ENCODE results near the gene ANKRD2.
"Not testable (repeated sequence)": the region's sequence is repeated elsewhere in the genome, so short reads cannot be mapped to it uniquely, and the experiment has no call there.

Gene ANKRD2

GRCh38 chr10:97560731-97561381 is 11.7 kb upstream of the ANKRD2 start:
- not testable (repeated sequence) for H3K4me2 ChIP-seq; H3K9ac ChIP-seq; H3K27me3 ChIP-seq (ENCODE audit: insufficient read depth, low read depth); H3K79me2 ChIP-seq (ENCODE audit: insufficient read depth, low read depth); H4K20me1 ChIP-seq (ENCODE audit: insufficient read depth); H2AFZ ChIP-seq (ENCODE audit: low read depth); H3K27ac ChIP-seq; H3K36me3 ChIP-seq (ENCODE audit: insufficient read depth); H3K4me3 ChIP-seq (IDR thresholded peaks at IDR 0.05; ENCODE audit: insufficient read depth, low read depth, low read length); H3K4me1 ChIP-seq (ENCODE audit: low read depth, poor library complexity, severe bottlenecking)

DNA sequence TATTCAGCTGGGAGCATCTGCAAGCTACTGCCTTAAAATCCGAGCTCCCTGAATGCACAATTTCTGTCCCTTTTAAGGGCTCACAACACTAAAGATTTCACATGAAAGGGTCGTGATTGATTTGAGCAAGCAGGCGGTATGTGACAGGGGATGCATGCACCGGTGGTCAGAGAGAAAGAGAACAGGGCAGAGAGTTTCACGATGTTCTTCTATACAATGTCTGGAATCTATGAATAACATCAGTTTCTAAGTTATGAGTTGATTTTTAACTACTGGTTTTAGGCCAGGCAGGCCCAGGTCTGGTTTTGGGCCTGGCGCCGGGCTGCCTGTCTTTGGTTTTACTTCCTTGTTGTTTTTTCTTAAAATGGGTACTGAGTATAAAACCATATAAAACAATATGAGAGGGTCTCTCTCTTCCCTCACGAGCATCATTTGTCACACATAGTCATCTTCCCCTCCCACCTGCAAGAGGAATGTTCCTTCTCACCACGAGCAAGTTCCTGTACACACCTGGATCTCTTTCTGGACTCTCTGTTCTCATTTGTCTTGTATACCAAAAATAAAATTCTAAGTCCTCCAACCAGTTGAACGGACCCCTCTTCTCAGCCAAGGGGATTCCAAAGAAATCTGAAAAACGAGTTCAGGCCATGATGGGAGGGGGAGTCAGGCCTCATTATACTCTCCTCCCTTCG is 11.0 kb upstream of the ANKRD2 start:
- H2AFZ ChIP-seq (ENCODE audit: low read depth); H3K4me2 ChIP-seq; H3K27me3 ChIP-seq (ENCODE audit: insufficient read depth, low read depth); H4K20me1 ChIP-seq (ENCODE audit: insufficient read depth); H3K4me3 ChIP-seq (IDR thresholded peaks at IDR 0.05; ENCODE audit: insufficient read depth, low read depth, low read length); H3K4me1 ChIP-seq (ENCODE audit: low read depth, poor library complexity, severe bottlenecking); H3K9ac ChIP-seq; H3K36me3 ChIP-seq (ENCODE audit: insufficient read depth); H3K79me2 ChIP-seq (ENCODE audit: insufficient read depth, low read depth); H3K27ac ChIP-seq: not testable (repeated sequence)

DNA sequence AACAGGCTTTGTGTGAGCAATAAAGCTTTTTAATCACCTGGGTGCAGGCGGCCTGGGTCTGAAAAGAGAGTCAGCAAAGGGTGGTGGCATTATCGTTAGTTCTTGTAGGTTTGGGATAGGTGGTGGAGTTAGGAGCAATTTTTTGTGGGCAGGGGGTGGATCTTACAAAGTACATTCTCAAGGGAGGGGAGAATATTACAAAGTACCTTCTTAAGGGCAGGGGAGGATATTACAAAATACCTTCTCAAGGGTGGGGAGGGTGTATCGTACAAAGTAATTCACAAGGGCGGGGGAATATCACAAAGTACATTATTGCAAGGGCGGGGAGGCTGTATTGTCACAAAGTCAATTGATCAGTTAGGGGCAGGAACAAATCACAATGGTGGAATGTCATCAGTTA is 10.2 kb upstream of the ANKRD2 start:
- H3K4me3 ChIP-seq (IDR thresholded peaks at IDR 0.05; ENCODE audit: insufficient read depth, low read depth, low read length); H3K4me2 ChIP-seq; H3K4me1 ChIP-seq (ENCODE audit: low read depth, poor library complexity, severe bottlenecking); H3K79me2 ChIP-seq (ENCODE audit: insufficient read depth, low read depth); H3K36me3 ChIP-seq (ENCODE audit: insufficient read depth); H3K9ac ChIP-seq; H2AFZ ChIP-seq (ENCODE audit: low read depth); H3K27ac ChIP-seq; H3K27me3 ChIP-seq (ENCODE audit: insufficient read depth, low read depth); H4K20me1 ChIP-seq (ENCODE audit: insufficient read depth): not testable (repeated sequence)

GRCh38 chr10:97563337-97563736 is 9.2 kb upstream of the ANKRD2 start:
- Histone ChIP-seq H3K36me3 (ENCODE audit: insufficient read depth) (no peaks in the 10 kb centered on the region), H3K9ac (no peak overlapping the region), H3K27me3 (ENCODE audit: insufficient read depth, low read depth) (no peaks in the 10 kb centered on the region), H4K20me1 (ENCODE audit: insufficient read depth) (no peaks in the 10 kb centered on the region), H2AFZ (ENCODE audit: low read depth) (no peak overlapping the region), H3K4me1 (ENCODE audit: low read depth, poor library complexity, severe bottlenecking) (no peaks in the 10 kb centered on the region), H3K79me2 (ENCODE audit: insufficient read depth, low read depth) (no peaks in the 10 kb centered on the region), H3K4me2 (no peak overlapping the region), H3K4me3 (IDR thresholded peaks at IDR 0.05; ENCODE audit: insufficient read depth, low read depth, low read length) (no peak overlapping the region), H3K27ac (no peak overlapping the region)
- TF ChIP-seq CTCF (conservative IDR thresholded peaks at IDR 0.05; ENCODE audit: low read depth, low read length): no peak

DNA sequence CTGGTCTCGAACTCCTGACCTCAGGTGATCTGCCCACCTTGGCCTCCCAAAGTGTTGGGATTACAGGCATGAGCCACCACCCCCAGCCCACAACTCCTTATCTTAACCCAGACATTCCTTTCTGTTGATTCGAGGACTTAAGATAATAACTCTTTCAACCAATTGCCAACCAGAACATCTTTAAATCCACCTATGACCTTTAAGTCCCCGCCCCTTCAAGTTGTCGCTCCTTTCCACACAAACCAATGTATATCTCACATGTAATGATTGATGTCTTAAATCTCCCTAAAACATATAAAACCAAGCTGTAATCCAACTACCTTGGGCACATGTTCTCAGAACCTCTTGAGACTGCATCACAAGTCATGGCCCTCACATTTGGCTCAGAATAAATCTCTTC is 7.8 kb upstream of the ANKRD2 start:
- H3K4me2 ChIP-seq: no peak overlapping the region
- TF ChIP-seq CTCF (conservative IDR thresholded peaks at IDR 0.05; ENCODE audit: low read depth, low read length): no peak
- no peak overlapping the region for H2AFZ ChIP-seq (ENCODE audit: low read depth)
- no peak overlapping the region for H3K4me3 ChIP-seq (IDR thresholded peaks at IDR 0.05; ENCODE audit: insufficient read depth, low read depth, low read length)
- no peaks in the 10 kb centered on the region for H3K36me3 ChIP-seq (ENCODE audit: insufficient read depth)
- H3K27me3 ChIP-seq (ENCODE audit: insufficient read depth, low read depth): no peaks in the 10 kb centered on the region
- no peaks in the 10 kb centered on the region for H3K79me2 ChIP-seq (ENCODE audit: insufficient read depth, low read depth)
- no peaks in the 10 kb centered on the region for H3K4me1 ChIP-seq (ENCODE audit: low read depth, poor library complexity, severe bottlenecking)
- no peaks in the 10 kb centered on the region for H4K20me1 ChIP-seq (ENCODE audit: insufficient read depth)
- H3K27ac ChIP-seq: no peak overlapping the region
- H3K9ac ChIP-seq: no peak overlapping the region
